Measurements from ENCODE around the gene ALOXE3.

The ALOXE3 gene

DNA sequence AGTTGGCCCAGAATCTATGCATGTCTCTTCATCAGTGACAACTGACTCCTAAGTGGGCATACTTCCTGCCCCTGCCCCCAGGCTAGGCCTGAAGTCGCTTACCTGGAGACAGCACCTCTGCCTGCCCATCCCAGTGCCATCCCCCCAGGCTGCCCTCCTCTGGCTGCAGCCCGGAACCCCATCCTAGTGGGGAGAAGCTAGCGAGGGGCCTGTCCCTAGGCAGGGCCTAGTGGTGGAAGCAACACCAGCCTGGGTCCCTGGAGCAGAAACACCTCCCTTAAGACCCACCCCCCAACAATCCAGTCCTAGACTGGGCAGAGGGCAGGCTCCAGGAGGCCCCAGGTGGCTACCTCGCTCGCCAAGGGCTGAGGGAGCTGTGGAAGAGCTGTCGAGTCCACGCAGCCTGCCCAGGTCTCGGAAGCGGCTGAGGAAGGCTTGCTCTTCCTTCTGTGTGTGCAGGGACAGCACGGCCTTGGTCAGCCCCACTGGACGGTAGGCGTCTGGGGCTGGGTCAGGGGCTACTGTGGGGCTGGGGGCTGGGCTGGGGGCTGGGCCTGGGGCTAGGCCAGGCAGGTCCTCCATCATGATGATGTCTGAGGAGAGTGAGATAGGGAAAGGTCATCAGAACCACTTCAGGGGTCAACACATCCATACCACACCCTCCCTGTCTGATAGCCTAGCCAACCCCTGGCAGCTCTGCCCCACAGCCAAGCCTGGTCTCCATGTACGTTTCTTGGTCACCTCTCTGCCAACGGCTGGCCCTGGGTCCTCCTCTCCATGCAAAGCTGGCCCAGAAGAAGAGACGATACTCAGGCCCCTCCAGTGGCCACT is 26.3 kb upstream of the ALOXE3 start:
- H3K9me3 ChIP-seq (ENCODE audit: control insufficient read depth, insufficient read depth, low read length), result no peaks in the 10 kb centered on the region
- H3K4me3 ChIP-seq (ENCODE audit: low read depth, low read length), result no peak overlapping the region
- peaks cover 75% of the 10 kb centered on the region for H3K36me3 ChIP-seq (ENCODE audit: control insufficient read depth, insufficient read depth, low read length)
- H3K4me1 ChIP-seq (ENCODE audit: control insufficient read depth, insufficient read depth, low read length), result no peaks in the 10 kb centered on the region
- H3K27me3 ChIP-seq (ENCODE audit: control insufficient read depth, insufficient read depth, low read length), result no peaks in the 10 kb centered on the region
- no peak overlapping the region for H3K9ac ChIP-seq (ENCODE audit: low read depth, low read length)

GRCh38 chr17:8143581-8144400 is 25.5 kb upstream of the ALOXE3 start:
- H3K4me1 ChIP-seq (ENCODE audit: control insufficient read depth, insufficient read depth, low read length), result no peaks in the 10 kb centered on the region
- H3K36me3 ChIP-seq (ENCODE audit: control insufficient read depth, insufficient read depth, low read length), result peaks cover 69% of the 10 kb centered on the region
- H3K9ac ChIP-seq (ENCODE audit: low read depth, low read length), result no peak overlapping the region

GRCh38 chr17:8142887-8143580 is 24.7 kb upstream of the ALOXE3 start:
- Histone ChIP-seq H3K36me3 (ENCODE audit: control insufficient read depth, insufficient read depth, low read length) (peaks cover 63% of the 10 kb centered on the region), H3K9ac (ENCODE audit: low read depth, low read length) (no peak overlapping the region), H3K9me3 (ENCODE audit: control insufficient read depth, insufficient read depth, low read length) (no peaks in the 10 kb centered on the region), H3K4me3 (ENCODE audit: low read depth, low read length) (no peak overlapping the region), H3K27me3 (ENCODE audit: control insufficient read depth, insufficient read depth, low read length) (peaks cover 2% of the 10 kb centered on the region), H3K4me1 (ENCODE audit: control insufficient read depth, insufficient read depth, low read length) (no peaks in the 10 kb centered on the region)

More at GRCh38 chr17:8143581-8144400, 25.5 kb upstream of the ALOXE3 start:
- Histone ChIP-seq H3K9me3 (ENCODE audit: control insufficient read depth, insufficient read depth, low read length) (no peaks in the 10 kb centered on the region), H3K4me3 (ENCODE audit: low read depth, low read length) (no peak overlapping the region), H3K27me3 (ENCODE audit: control insufficient read depth, insufficient read depth, low read length) (no peaks in the 10 kb centered on the region)

DNA sequence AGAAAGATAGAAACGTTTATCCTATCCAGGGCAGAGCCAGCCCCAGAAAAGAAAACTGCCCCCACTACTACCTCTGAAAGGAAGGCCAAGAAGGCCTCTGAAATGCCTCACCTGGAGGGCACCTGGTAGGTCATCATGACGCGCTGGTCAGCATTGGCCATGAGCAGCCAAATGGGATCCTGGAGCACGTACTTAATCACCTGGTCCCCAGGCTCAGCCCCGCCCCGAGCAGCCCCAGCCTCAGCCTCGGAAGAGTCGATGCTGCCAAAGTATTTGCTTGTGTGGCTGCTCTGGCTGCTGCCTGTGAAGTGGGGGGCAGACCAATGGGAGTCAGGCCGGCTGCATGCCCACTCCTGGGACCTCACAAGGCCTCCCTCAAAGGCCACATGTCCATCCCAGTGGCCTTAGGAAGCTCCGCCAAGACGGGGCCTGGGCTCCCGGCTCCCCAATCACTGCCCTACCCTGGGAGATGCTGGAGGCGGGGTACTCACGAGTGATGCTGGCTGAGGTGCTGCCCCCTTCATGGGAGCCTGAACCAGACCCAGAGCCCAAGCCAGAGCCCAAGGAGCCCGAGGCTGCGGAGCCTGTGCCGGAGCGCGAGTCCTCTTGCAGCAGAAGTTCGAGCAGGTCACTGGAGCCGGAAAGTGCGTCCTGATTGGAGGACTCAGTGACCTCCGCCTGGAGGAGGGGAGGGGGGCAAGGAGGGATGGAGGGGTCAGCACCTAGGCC is 24.0 kb upstream of the ALOXE3 start:
- H3K9ac ChIP-seq (ENCODE audit: low read depth, low read length), result no peak overlapping the region
- H3K27me3 ChIP-seq (ENCODE audit: control insufficient read depth, insufficient read depth, low read length), result peaks cover 8% of the 10 kb centered on the region
- no peaks in the 10 kb centered on the region for H3K9me3 ChIP-seq (ENCODE audit: control insufficient read depth, insufficient read depth, low read length)
- H3K36me3 ChIP-seq (ENCODE audit: control insufficient read depth, insufficient read depth, low read length), result peaks cover 56% of the 10 kb centered on the region
- no peak overlapping the region for H3K4me3 ChIP-seq (ENCODE audit: low read depth, low read length)
- peaks cover 3% of the 10 kb centered on the region for H3K4me1 ChIP-seq (ENCODE audit: control insufficient read depth, insufficient read depth, low read length)

GRCh38 chr17:8141741-8142140 is 23.4 kb upstream of the ALOXE3 start:
- H3K4me3 ChIP-seq (ENCODE audit: low read depth, low read length), result no peak overlapping the region

GRCh38 chr17:8141045-8141444 is 22.7 kb upstream of the ALOXE3 start:
- peaks cover 16% of the 10 kb centered on the region for H3K27me3 ChIP-seq (ENCODE audit: control insufficient read depth, insufficient read depth, low read length)
- peaks cover 45% of the 10 kb centered on the region for H3K36me3 ChIP-seq (ENCODE audit: control insufficient read depth, insufficient read depth, low read length)
- H3K9ac ChIP-seq (ENCODE audit: low read depth, low read length), result no peak overlapping the region
- H3K9me3 ChIP-seq (ENCODE audit: control insufficient read depth, insufficient read depth, low read length), result no peaks in the 10 kb centered on the region
- H3K4me3 ChIP-seq (ENCODE audit: low read depth, low read length), result no peak overlapping the region
- peaks cover 3% of the 10 kb centered on the region for H3K4me1 ChIP-seq (ENCODE audit: control insufficient read depth, insufficient read depth, low read length)

More at GRCh38 chr17:8141741-8142140, 23.4 kb upstream of the ALOXE3 start:
- H3K27me3 ChIP-seq (ENCODE audit: control insufficient read depth, insufficient read depth, low read length), result peaks cover 12% of the 10 kb centered on the region
- H3K9ac ChIP-seq (ENCODE audit: low read depth, low read length), result no peak overlapping the region
- peaks cover 3% of the 10 kb centered on the region for H3K4me1 ChIP-seq (ENCODE audit: control insufficient read depth, insufficient read depth, low read length)
- peaks cover 50% of the 10 kb centered on the region for H3K36me3 ChIP-seq (ENCODE audit: control insufficient read depth, insufficient read depth, low read length)
- H3K9me3 ChIP-seq (ENCODE audit: control insufficient read depth, insufficient read depth, low read length), result no peaks in the 10 kb centered on the region

GRCh38 chr17:8140065-8141029 is 22.0 kb upstream of the ALOXE3 start:
- H3K9ac ChIP-seq (ENCODE audit: low read depth, low read length), result no peak overlapping the region
- no peaks in the 10 kb centered on the region for H3K9me3 ChIP-seq (ENCODE audit: control insufficient read depth, insufficient read depth, low read length)
- peaks cover 38% of the 10 kb centered on the region for H3K36me3 ChIP-seq (ENCODE audit: control insufficient read depth, insufficient read depth, low read length)
- H3K27me3 ChIP-seq (ENCODE audit: control insufficient read depth, insufficient read depth, low read length), result peaks cover 16% of the 10 kb centered on the region
- no peak overlapping the region for H3K4me3 ChIP-seq (ENCODE audit: low read depth, low read length)
- peaks cover 3% of the 10 kb centered on the region for H3K4me1 ChIP-seq (ENCODE audit: control insufficient read depth, insufficient read depth, low read length)

- H3K27me3 ChIP-seq (ENCODE audit: control insufficient read depth, insufficient read depth, low read length), result peaks cover 16% of the 10 kb centered on the region
- peak overlapping the region; percentile 97 for H3K4me3 ChIP-seq (ENCODE audit: low read depth, low read length)
- H3K4me1 ChIP-seq (ENCODE audit: control insufficient read depth, insufficient read depth, low read length), result peaks cover 4% of the 10 kb centered on the region
- peak overlapping the region; percentile 77 for H3K9ac ChIP-seq (ENCODE audit: low read depth, low read length)
- H3K9me3 ChIP-seq (ENCODE audit: control insufficient read depth, insufficient read depth, low read length), result no peaks in the 10 kb centered on the region
- H3K36me3 ChIP-seq (ENCODE audit: control insufficient read depth, insufficient read depth, low read length), result peaks cover 28% of the 10 kb centered on the region
These were observed 20.5 kb upstream of the ALOXE3 start for GRCh38 chr17:8138672-8139371.

DNA sequence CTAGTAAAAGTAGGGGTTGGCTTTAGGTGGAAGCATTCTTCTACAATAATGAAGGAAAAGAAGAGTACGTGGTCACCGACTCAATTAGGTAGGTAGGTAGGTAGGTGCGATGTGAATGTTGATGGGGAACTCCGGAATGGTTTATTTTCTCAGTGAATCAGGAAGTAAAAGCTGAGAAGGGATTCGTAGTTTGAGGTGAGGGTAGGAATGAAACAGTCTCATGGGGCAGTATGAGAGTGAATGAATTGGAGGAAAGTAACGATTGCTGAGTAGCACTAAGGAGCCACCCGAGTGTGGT is 20.0 kb upstream of the ALOXE3 start:
- Histone ChIP-seq H3K9ac (ENCODE audit: low read depth, low read length) (peak overlapping the region; percentile 66), H3K9me3 (ENCODE audit: control insufficient read depth, insufficient read depth, low read length) (no peaks in the 10 kb centered on the region), H3K27me3 (ENCODE audit: control insufficient read depth, insufficient read depth, low read length) (peaks cover 16% of the 10 kb centered on the region), H3K4me3 (ENCODE audit: low read depth, low read length) (peak overlapping the region; percentile 97), H3K36me3 (ENCODE audit: control insufficient read depth, insufficient read depth, low read length) (peaks cover 25% of the 10 kb centered on the region), H3K4me1 (ENCODE audit: control insufficient read depth, insufficient read depth, low read length) (peaks cover 6% of the 10 kb centered on the region)
